ENCODE results near the gene ADCK1. TPM values are rescaled to one million over a fixed set of nuclear protein-coding genes. Genes with fewer than 3 reads are reported as not detected.

Gene ADCK1
- total and polyA plus RNA-seq, 2 experiments from 2014 or later = 6.7 to 11.2 TPM

DNA sequence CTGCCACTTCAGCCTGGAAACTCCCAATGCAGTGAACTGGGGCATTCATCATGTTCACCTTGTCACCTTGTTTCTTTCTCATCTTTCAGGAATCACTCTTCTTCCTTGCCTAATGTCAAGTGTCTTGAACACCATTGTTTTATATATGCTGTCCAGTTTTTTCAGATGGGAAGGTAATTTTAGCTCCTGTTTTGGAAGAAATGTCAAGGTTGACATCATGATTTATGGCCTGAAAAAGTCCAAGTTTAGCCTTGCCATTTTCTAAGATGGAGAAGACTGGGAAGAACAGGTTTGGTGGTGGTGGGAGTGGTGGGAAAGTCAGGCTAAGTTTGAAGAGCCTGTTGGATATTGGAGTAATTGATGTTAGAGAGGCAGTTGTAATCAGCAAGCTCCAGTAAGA lies 54.0 kb downstream of the ADCK1 start (continued):
- TF ChIP-seq JUNB (IDR thresholded peaks at IDR 0.05; ENCODE audit: unreplicated experiment) (no peak), POLR2AphosphoS5 (IDR thresholded peaks at IDR 0.05; ENCODE audit: low read depth) (no peak), CREB1 (CRISPR knock-in tag; IDR thresholded peaks at IDR 0.05; ENCODE audit: low read depth) (no peak), STAT1 (IDR thresholded peaks at IDR 0.05; ENCODE audit: unreplicated experiment) (no peak), NANOG (IDR thresholded peaks at IDR 0.05; ENCODE audit: borderline replicate concordance) (no peak), EZH2 (IDR thresholded peaks at IDR 0.05; ENCODE audit: low read depth, unreplicated experiment) (no peak), EZH2phosphoT487 (IDR thresholded peaks at IDR 0.05; ENCODE audit: unreplicated experiment) (no peak), ZNF114 (CRISPR knock-in tag; IDR thresholded peaks at IDR 0.05) (no peak)
- TF ChIP-seq, protein P1, sequence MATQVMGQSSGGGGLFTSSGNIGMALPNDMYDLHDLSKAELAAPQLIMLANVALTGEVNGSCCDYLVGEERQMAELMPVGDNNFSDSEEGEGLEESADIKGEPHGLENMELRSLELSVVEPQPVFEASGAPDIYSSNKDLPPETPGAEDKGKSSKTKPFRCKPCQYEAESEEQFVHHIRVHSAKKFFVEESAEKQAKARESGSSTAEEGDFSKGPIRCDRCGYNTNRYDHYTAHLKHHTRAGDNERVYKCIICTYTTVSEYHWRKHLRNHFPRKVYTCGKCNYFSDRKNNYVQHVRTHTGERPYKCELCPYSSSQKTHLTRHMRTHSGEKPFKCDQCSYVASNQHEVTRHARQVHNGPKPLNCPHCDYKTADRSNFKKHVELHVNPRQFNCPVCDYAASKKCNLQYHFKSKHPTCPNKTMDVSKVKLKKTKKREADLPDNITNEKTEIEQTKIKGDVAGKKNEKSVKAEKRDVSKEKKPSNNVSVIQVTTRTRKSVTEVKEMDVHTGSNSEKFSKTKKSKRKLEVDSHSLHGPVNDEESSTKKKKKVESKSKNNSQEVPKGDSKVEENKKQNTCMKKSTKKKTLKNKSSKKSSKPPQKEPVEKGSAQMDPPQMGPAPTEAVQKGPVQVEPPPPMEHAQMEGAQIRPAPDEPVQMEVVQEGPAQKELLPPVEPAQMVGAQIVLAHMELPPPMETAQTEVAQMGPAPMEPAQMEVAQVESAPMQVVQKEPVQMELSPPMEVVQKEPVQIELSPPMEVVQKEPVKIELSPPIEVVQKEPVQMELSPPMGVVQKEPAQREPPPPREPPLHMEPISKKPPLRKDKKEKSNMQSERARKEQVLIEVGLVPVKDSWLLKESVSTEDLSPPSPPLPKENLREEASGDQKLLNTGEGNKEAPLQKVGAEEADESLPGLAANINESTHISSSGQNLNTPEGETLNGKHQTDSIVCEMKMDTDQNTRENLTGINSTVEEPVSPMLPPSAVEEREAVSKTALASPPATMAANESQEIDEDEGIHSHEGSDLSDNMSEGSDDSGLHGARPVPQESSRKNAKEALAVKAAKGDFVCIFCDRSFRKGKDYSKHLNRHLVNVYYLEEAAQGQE (IDR thresholded peaks at IDR 0.05; ENCODE audit: unreplicated experiment) = no peak
- TF ChIP-seq, protein P2, sequence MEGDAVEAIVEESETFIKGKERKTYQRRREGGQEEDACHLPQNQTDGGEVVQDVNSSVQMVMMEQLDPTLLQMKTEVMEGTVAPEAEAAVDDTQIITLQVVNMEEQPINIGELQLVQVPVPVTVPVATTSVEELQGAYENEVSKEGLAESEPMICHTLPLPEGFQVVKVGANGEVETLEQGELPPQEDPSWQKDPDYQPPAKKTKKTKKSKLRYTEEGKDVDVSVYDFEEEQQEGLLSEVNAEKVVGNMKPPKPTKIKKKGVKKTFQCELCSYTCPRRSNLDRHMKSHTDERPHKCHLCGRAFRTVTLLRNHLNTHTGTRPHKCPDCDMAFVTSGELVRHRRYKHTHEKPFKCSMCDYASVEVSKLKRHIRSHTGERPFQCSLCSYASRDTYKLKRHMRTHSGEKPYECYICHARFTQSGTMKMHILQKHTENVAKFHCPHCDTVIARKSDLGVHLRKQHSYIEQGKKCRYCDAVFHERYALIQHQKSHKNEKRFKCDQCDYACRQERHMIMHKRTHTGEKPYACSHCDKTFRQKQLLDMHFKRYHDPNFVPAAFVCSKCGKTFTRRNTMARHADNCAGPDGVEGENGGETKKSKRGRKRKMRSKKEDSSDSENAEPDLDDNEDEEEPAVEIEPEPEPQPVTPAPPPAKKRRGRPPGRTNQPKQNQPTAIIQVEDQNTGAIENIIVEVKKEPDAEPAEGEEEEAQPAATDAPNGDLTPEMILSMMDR (conservative IDR thresholded peaks at IDR 0.05; ENCODE audit: low read depth in 2 of 2) = no peak

DNA sequence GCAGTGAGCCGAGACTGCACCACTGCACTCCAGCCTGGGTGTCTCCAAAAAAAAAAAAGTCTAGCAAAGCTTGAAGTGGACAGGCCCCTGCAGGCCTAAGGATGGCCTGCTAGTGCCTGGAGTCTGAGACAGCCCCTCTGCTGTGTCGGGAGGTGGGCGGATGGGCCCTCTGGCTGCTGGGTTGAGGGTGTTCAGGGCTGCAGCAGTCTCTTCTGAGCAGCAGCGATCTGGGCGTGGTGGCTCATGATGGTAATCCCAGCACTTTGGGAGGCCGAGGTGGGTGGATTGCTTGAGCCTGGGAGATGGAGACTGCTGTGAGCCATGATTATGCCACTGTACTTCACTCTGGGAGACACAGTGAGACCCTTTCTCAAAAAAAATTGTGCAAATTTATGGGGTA lies 57.0 kb downstream of the ADCK1 start:
- Histone ChIP-seq H2AFZ (no peak overlapping the region), H3K79me2 (replicated peaks; ENCODE audit: insufficient read depth) (no peaks in the 10 kb centered on the region), H3K9me2 (ENCODE audit: insufficient read depth) (no peaks in the 10 kb centered on the region), H4K20me1 (replicated peaks; ENCODE audit: insufficient read depth) (no peaks in the 10 kb centered on the region), H3K4me3 (no peak overlapping the region), H3K4me2 (no peak overlapping the region), H3K27me3 (ENCODE audit: insufficient read depth) (no peaks in the 10 kb centered on the region), H3F3A (replicated peaks; ENCODE audit: low read depth) (no peaks in the 10 kb centered on the region), H3K27ac (ENCODE audit: low read depth) (no peak overlapping the region), H3K36me3 (ENCODE audit: insufficient read depth) (no peaks in the 10 kb centered on the region), H3K4me1 (ENCODE audit: insufficient read depth) (no peaks in the 10 kb centered on the region)
- DNase-seq (ENCODE audit: low spot score) = no peak
- ATAC-seq = no peak
- no peaks in the 10 kb centered on the region; the same call in 2 of the 3 replicates for H3K36me3 Mint-ChIP-seq (ENCODE audit: low read depth)
- no peaks in the 10 kb centered on the region for H3K9me3 Mint-ChIP-seq
- H3K27ac Mint-ChIP-seq = no peak overlapping the region
- 0 out of 3 replicates have a peak, but pooled peaks cover 3% of the 10 kb centered on the region for H3K4me1 Mint-ChIP-seq
- H3K27me3 Mint-ChIP-seq (ENCODE audit: insufficient read depth, low read depth, poor library complexity) = peaks cover 1% of the 10 kb centered on the region
- H3K4me3 Mint-ChIP-seq = no peak overlapping the region
- no peak for TF ChIP-seq NANOG (IDR thresholded peaks at IDR 0.05; ENCODE audit: borderline replicate concordance)
- TF ChIP-seq JUNB (IDR thresholded peaks at IDR 0.05; ENCODE audit: unreplicated experiment) = no peak
- TF ChIP-seq, protein P1 (IDR thresholded peaks at IDR 0.05; ENCODE audit: unreplicated experiment) = no peak
- no peak for TF ChIP-seq CREB1 (CRISPR knock-in tag; IDR thresholded peaks at IDR 0.05; ENCODE audit: low read depth)
- TF ChIP-seq, protein P2 (conservative IDR thresholded peaks at IDR 0.05; ENCODE audit: low read depth in 2 of 2) = no peak
- TF ChIP-seq ZNF331 (CRISPR knock-in tag; IDR thresholded peaks at IDR 0.05; ENCODE audit: low read depth) = no peak
- TF ChIP-seq EZH2phosphoT487 (IDR thresholded peaks at IDR 0.05; ENCODE audit: unreplicated experiment) = no peak
- TF ChIP-seq, protein P3, sequence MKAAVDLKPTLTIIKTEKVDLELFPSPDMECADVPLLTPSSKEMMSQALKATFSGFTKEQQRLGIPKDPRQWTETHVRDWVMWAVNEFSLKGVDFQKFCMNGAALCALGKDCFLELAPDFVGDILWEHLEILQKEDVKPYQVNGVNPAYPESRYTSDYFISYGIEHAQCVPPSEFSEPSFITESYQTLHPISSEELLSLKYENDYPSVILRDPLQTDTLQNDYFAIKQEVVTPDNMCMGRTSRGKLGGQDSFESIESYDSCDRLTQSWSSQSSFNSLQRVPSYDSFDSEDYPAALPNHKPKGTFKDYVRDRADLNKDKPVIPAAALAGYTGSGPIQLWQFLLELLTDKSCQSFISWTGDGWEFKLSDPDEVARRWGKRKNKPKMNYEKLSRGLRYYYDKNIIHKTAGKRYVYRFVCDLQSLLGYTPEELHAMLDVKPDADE (IDR thresholded peaks at IDR 0.05) = no peak
